ENCODE results near the gene CEMIP2. TPM values are rescaled to one million over a fixed set of nuclear protein-coding genes. Genes with fewer than 3 reads are reported as not detected.

The CEMIP2 gene
- total RNA-seq, 5 donors from 2014 or later (not counting 1 experiment from before 2014, with no cell fraction given) = 82.1 to 285 (median 90.8) TPM

GRCh38 chr9:71737455-71737854 lies 30.9 kb downstream of the CEMIP2 start:
- no peak overlapping the region for H3K4me3 Mint-ChIP-seq
- H3K4me1 Mint-ChIP-seq = peaks cover 7 to 29% (median 7%) of the 10 kb centered on the region in 3 donors
- Histone ChIP-seq H3K4me3 (ENCODE audit: control insufficient read depth in 1 of 2, extremely low read depth in 1 of 2, low read length in 1 of 2) (no peak overlapping the region), H3K36me3 (ENCODE audit: control insufficient read depth in 2 of 2, extremely low read depth in 1 of 2, insufficient read depth in 1 of 2, low read length in 1 of 2) (peaks cover 2 to 51% of the 10 kb centered on the region in 2 donors), H3K27me3 (replicated peaks in 1 of 2; ENCODE audit: control insufficient read depth in 2 of 2, extremely low read depth in 1 of 2, insufficient read depth in 2 of 2, low read length in 1 of 2) (no peaks in the 10 kb centered on the region), H3K9me3 (no peaks in the 10 kb centered on the region), H3K27ac (ENCODE audit: low read length) (no peak overlapping the region), H3K4me1 (ENCODE audit: control insufficient read depth in 1 of 2, extremely low read depth in 1 of 2, insufficient read depth in 2 of 2, low read length in 2 of 2) (no peaks in the 10 kb centered on the region)
- CTCF ChIA-PET = interaction anchor here in 1 of 2 donors (1.2 kb wide), 1 partner anchor 20 kb away, joined by 3 read pairs; no protein-coding TSS in a partner anchor
- no peaks in the 10 kb centered on the region for H3K9me3 Mint-ChIP-seq
- DNase-seq = no peak
- no peak overlapping the region for H3K27ac Mint-ChIP-seq
- ATAC-seq (replicated peaks in 1 of 4) = no peak
- WGBS (ENCODE audit: insufficient coverage) = 94% methylated on average over 2 of the region's 2 CpGs
- H3K27me3 Mint-ChIP-seq = no peaks in the 10 kb centered on the region
- H3K36me3 Mint-ChIP-seq = peaks cover 53% of the 10 kb centered on the region
- POLR2A ChIA-PET = interaction anchor here (0.5 to 1.0 kb wide), 5 partner anchors 13 to 96 kb away, joined by 3 to 8 read pairs (median 5); no protein-coding TSS in a partner anchor

DNA sequence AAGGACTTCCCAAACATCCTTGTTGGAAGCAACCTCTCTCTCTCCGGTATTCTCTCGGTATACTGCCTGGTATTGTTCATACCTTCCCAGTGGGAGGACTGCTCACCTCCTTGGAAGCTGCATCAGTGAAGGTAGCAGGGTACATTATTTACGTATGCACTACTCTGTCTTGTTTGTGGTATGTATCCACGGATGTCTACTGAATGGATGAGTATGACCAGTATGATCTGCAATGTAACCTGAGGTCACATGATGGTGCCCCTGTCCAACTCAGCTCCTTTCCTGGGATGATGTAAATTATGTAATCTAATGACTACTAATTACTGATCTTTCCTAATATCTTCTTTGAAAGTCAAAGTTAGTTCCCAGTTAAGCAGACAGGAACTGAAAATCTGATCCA lies 32.1 kb downstream of the CEMIP2 start:
- no peaks in the 10 kb centered on the region for H3K27me3 ChIP-seq (replicated peaks in 1 of 2; ENCODE audit: control insufficient read depth in 2 of 2, extremely low read depth in 1 of 2, insufficient read depth in 2 of 2, low read length in 1 of 2)
- H3K27me3 Mint-ChIP-seq = no peaks in the 10 kb centered on the region
- peaks cover 58% of the 10 kb centered on the region for H3K36me3 Mint-ChIP-seq
- no peak overlapping the region for H3K4me3 Mint-ChIP-seq
- DNase-seq (no peak), ATAC-seq (replicated peaks in 1 of 4) (no peak)
- H3K9me3 Mint-ChIP-seq = no peaks in the 10 kb centered on the region
- peaks cover 2 to 58% of the 10 kb centered on the region in 2 donors for H3K36me3 ChIP-seq (ENCODE audit: control insufficient read depth in 2 of 2, extremely low read depth in 1 of 2, insufficient read depth in 1 of 2, low read length in 1 of 2)
- H3K27ac ChIP-seq (ENCODE audit: low read length) = no peak overlapping the region
- POLR2A ChIA-PET = interaction anchor here in 1 of 2 donors (0.6 kb wide), 1 partner anchor 27 kb away, joined by 4 read pairs; no protein-coding TSS in a partner anchor
- no peak overlapping the region for H3K4me3 ChIP-seq (ENCODE audit: control insufficient read depth in 1 of 2, extremely low read depth in 1 of 2, low read length in 1 of 2)
- no peaks in the 10 kb centered on the region for H3K4me1 ChIP-seq (ENCODE audit: control insufficient read depth in 1 of 2, extremely low read depth in 1 of 2, insufficient read depth in 2 of 2, low read length in 2 of 2)
- H3K9me3 ChIP-seq = no peaks in the 10 kb centered on the region
- peaks cover 3 to 24% (median 3%) of the 10 kb centered on the region in 3 donors for H3K4me1 Mint-ChIP-seq
- H3K27ac Mint-ChIP-seq = no peak overlapping the region
- 100% methylated on average over 1 of the region's 4 CpGs for WGBS (ENCODE audit: insufficient coverage)
- CTCF ChIA-PET = no interaction called here

DNA sequence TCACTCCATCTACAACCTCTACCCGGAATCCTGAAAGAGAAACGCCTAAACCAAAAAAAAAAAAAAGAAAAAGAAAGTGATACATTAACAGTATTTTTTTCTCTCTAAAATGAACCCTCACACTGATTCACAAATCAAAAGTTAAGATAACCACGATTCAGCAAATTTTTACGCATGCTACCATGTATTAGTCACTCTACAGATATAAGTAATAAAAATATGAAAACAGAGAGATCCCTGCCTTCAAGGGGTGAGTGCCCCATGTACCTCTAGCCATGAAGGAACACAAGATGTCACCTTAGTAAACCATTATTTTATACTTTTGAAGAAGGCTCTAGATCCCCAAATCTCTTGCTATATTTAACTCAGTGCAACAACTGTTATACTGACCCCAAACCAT lies 33.4 kb downstream of the CEMIP2 start:
- Mint-ChIP-seq H3K27me3 (no peaks in the 10 kb centered on the region), H3K4me3 (no peak overlapping the region), H3K36me3 (peaks cover 66% of the 10 kb centered on the region), H3K9me3 (no peaks in the 10 kb centered on the region), H3K4me1 (peaks cover 3 to 19% (median 3%) of the 10 kb centered on the region in 3 donors), H3K27ac (no peak overlapping the region)
- CTCF ChIA-PET = no interaction called here
- Histone ChIP-seq H3K4me1 (ENCODE audit: control insufficient read depth in 1 of 2, extremely low read depth in 1 of 2, insufficient read depth in 2 of 2, low read length in 2 of 2) (no peaks in the 10 kb centered on the region), H3K9me3 (no peaks in the 10 kb centered on the region), H3K36me3 (ENCODE audit: control insufficient read depth in 2 of 2, extremely low read depth in 1 of 2, insufficient read depth in 1 of 2, low read length in 1 of 2) (peaks cover 2 to 67% of the 10 kb centered on the region in 2 donors), H3K27me3 (replicated peaks in 1 of 2; ENCODE audit: control insufficient read depth in 2 of 2, extremely low read depth in 1 of 2, insufficient read depth in 2 of 2, low read length in 1 of 2) (no peaks in the 10 kb centered on the region), H3K27ac (ENCODE audit: low read length) (no peak overlapping the region), H3K4me3 (ENCODE audit: control insufficient read depth in 1 of 2, extremely low read depth in 1 of 2, low read length in 1 of 2) (no peak overlapping the region)
- DNase-seq (no peak), ATAC-seq (replicated peaks in 1 of 4) (no peak)
- POLR2A ChIA-PET = no interaction called here
- 90% methylated on average over 2 of the region's 4 CpGs for WGBS (ENCODE audit: insufficient coverage)

GRCh38 chr9:71733176-71733575 lies 35.1 kb downstream of the CEMIP2 start:
- ChIA-PET POLR2A (interaction anchor here (0.6 kb wide), 2 partner anchors 94 to 1068 kb away, joined by 4 to 8 read pairs; no protein-coding TSS in a partner anchor), CTCF (interaction anchor here (0.6 to 0.7 kb wide), 2 partner anchors 10 to 20 kb away, joined by 3 to 7 read pairs; no protein-coding TSS in a partner anchor)
- H3K36me3 Mint-ChIP-seq = peaks cover 69% of the 10 kb centered on the region
- no peaks in the 10 kb centered on the region for H3K27me3 Mint-ChIP-seq
- DNase-seq (no peak), ATAC-seq (replicated peaks in 1 of 4) (no peak)
- Histone ChIP-seq H3K27me3 (replicated peaks in 1 of 2; ENCODE audit: control insufficient read depth in 2 of 2, extremely low read depth in 1 of 2, insufficient read depth in 2 of 2, low read length in 1 of 2) (no peaks in the 10 kb centered on the region), H3K4me3 (ENCODE audit: control insufficient read depth in 1 of 2, extremely low read depth in 1 of 2, low read length in 1 of 2) (no peak overlapping the region), H3K4me1 (ENCODE audit: control insufficient read depth in 1 of 2, extremely low read depth in 1 of 2, insufficient read depth in 2 of 2, low read length in 2 of 2) (no peaks in the 10 kb centered on the region), H3K36me3 (ENCODE audit: control insufficient read depth in 2 of 2, extremely low read depth in 1 of 2, insufficient read depth in 1 of 2, low read length in 1 of 2) (peaks cover 6 to 77% of the 10 kb centered on the region in 2 donors), H3K27ac (ENCODE audit: low read length) (no peak overlapping the region), H3K9me3 (no peaks in the 10 kb centered on the region)
- H3K27ac Mint-ChIP-seq = peak overlapping the region in 1 of 2 donors; percentile 55
- H3K4me1 Mint-ChIP-seq = peaks cover 0 to 17% (median 3%) of the 10 kb centered on the region in 3 donors
- no peaks in the 10 kb centered on the region for H3K9me3 Mint-ChIP-seq
- no CpG with 5 or more reads among the region's 1 CpG for WGBS (ENCODE audit: insufficient coverage)
- H3K4me3 Mint-ChIP-seq = no peak overlapping the region

GRCh38 chr9:71729816-71730526 lies 38.3 kb downstream of the CEMIP2 start:
- Mint-ChIP-seq H3K4me1 (peaks cover 0 to 5% (median 3%) of the 10 kb centered on the region in 3 donors), H3K27me3 (no peaks in the 10 kb centered on the region), H3K9me3 (no peaks in the 10 kb centered on the region), H3K4me3 (no peak overlapping the region), H3K36me3 (peaks cover 69% of the 10 kb centered on the region), H3K27ac (no peak overlapping the region)
- WGBS (ENCODE audit: insufficient coverage) = 100% methylated on average over 1 of the region's 6 CpGs
- H3K9me3 ChIP-seq = no peaks in the 10 kb centered on the region
- no peaks in the 10 kb centered on the region for H3K27me3 ChIP-seq (replicated peaks in 1 of 2; ENCODE audit: control insufficient read depth in 2 of 2, extremely low read depth in 1 of 2, insufficient read depth in 2 of 2, low read length in 1 of 2)
- H3K36me3 ChIP-seq (ENCODE audit: control insufficient read depth in 2 of 2, extremely low read depth in 1 of 2, insufficient read depth in 1 of 2, low read length in 1 of 2) = peaks cover 5 to 79% of the 10 kb centered on the region in 2 donors
- ATAC-seq (replicated peaks in 1 of 4) (no peak), DNase-seq (no peak)
- H3K4me1 ChIP-seq (ENCODE audit: control insufficient read depth in 1 of 2, extremely low read depth in 1 of 2, insufficient read depth in 2 of 2, low read length in 2 of 2) = no peaks in the 10 kb centered on the region
- no peak overlapping the region for H3K27ac ChIP-seq (ENCODE audit: low read length)
- ChIA-PET CTCF (no interaction called here), POLR2A (interaction anchor here in 1 of 2 donors (0.6 kb wide), 1 partner anchor 10 kb away, joined by 3 read pairs; no protein-coding TSS in a partner anchor)
- no peak overlapping the region for H3K4me3 ChIP-seq (ENCODE audit: control insufficient read depth in 1 of 2, extremely low read depth in 1 of 2, low read length in 1 of 2)

DNA sequence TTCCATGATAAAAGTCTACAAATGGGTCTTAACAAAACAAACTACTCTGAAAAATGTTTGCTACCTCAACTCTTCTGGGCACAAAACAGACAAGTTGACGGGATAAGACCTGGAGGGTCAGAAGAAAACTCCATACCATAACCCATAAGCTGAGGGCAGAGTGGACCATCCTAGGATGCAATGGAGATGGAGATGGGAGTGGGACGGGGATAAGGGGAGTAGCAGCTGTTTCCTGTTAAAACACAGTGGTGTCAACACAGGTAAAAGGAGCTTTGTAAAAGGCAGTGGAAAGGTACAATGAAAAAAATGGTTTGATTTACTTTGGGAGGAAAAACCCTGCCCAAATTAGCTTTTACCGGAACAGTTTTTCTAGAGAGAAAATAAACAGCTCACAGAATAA lies 41.6 kb downstream of the CEMIP2 start:
- H3K27me3 Mint-ChIP-seq = no peaks in the 10 kb centered on the region
- ChIA-PET CTCF (interaction anchor here in 1 of 2 donors (0.7 to 0.8 kb wide), 2 partner anchors 21 to 92 kb away, joined by 3 to 6 read pairs; no protein-coding TSS in a partner anchor), POLR2A (interaction anchor here (0.6 to 1.0 kb wide), 4 partner anchors 9 to 1447 kb away, joined by 3 to 7 read pairs (median 4); no protein-coding TSS in a partner anchor)
- H3K4me1 Mint-ChIP-seq = peaks cover 0 to 12% (median 3%) of the 10 kb centered on the region in 3 donors
- H3K27ac ChIP-seq (ENCODE audit: low read length) = no peak overlapping the region
- WGBS (ENCODE audit: insufficient coverage) = 88% methylated on average over 2 of the region's 3 CpGs
- no peak overlapping the region for H3K27ac Mint-ChIP-seq
- H3K4me3 Mint-ChIP-seq = no peak overlapping the region
- H3K27me3 ChIP-seq (replicated peaks in 1 of 2; ENCODE audit: control insufficient read depth in 2 of 2, extremely low read depth in 1 of 2, insufficient read depth in 2 of 2, low read length in 1 of 2) = no peaks in the 10 kb centered on the region
- H3K4me3 ChIP-seq (ENCODE audit: control insufficient read depth in 1 of 2, extremely low read depth in 1 of 2, low read length in 1 of 2) = no peak overlapping the region
- DNase-seq = no peak
- peaks cover 74% of the 10 kb centered on the region for H3K36me3 Mint-ChIP-seq
- no peaks in the 10 kb centered on the region for H3K4me1 ChIP-seq (ENCODE audit: control insufficient read depth in 1 of 2, extremely low read depth in 1 of 2, insufficient read depth in 2 of 2, low read length in 2 of 2)
- no peaks in the 10 kb centered on the region for H3K9me3 Mint-ChIP-seq
- H3K9me3 ChIP-seq = no peaks in the 10 kb centered on the region
- peaks cover 5 to 80% of the 10 kb centered on the region in 2 donors for H3K36me3 ChIP-seq (ENCODE audit: control insufficient read depth in 2 of 2, extremely low read depth in 1 of 2, insufficient read depth in 1 of 2, low read length in 1 of 2)
- no peak for ATAC-seq (replicated peaks in 1 of 4)
